H1 (cell line): ENCODE measurements around the gene PLA2G4A. TPM values are rescaled to one million over a fixed set of nuclear protein-coding genes. Genes with fewer than 3 reads are reported as not detected.

ENCODE experiments used
- CTCF ChIA-PET: fragments of 300-600 bp; sonication (Branson Sonifier 250); formaldehyde crosslinking; loops from one replicate; lab custom pipeline; 2021; ENCODE audit not compliant: partially characterized antibody; lab: Charles Lee
- POLR2A ChIA-PET: fragments of 300-600 bp; sonication (Branson Sonifier 250); formaldehyde crosslinking; loops from one replicate; lab custom pipeline; 2021; ENCODE audit warnings: inconsistent platforms; ENCODE audit not compliant: partially characterized antibody; lab: Charles Lee
- DNase-seq, 2 experiments: peaks; one replicate each; pipeline versions ENCODE4 v3.0.0 to v3.0.0-alpha.2; 2010 to 2022; ENCODE audit warnings: low spot score in 2 of 2, low read depth in 1 of 2, mixed read lengths in 1 of 2
- FAIRE-seq: peaks from 2 replicates; lab custom pipeline; 2011; peaks lifted over from hg19 to GRCh38; lab: Jason Lieb, UNC
- H2AFZ ChIP-seq: 2 replicates; pipeline ENCODE4 v1.8.1; 2012; ENCODE audit warnings: low read length, inconsistent platforms
- H2AK5ac ChIP-seq: 2 replicates; pipeline ENCODE4 v1.6.1; 2013; ENCODE audit warnings: low read depth, low read length
- H2BK120ac ChIP-seq: replicated peaks from 2 replicates; pipeline ENCODE3; 2013; ENCODE audit warnings: low read depth, low read length, inconsistent platforms
- H2BK12ac ChIP-seq: 2 replicates; pipeline ENCODE4 v1.6.1; 2013; ENCODE audit warnings: low read depth, low read length
- H2BK15ac ChIP-seq: 2 replicates; pipeline ENCODE4 v1.6.1; 2013; ENCODE audit warnings: low read length
- H2BK20ac ChIP-seq: 2 replicates; pipeline ENCODE4 v1.6.1; 2013; ENCODE audit warnings: low read length
- H2BK5ac ChIP-seq: 2 replicates; pipeline ENCODE4 v1.6.1; 2013; ENCODE audit warnings: low read depth, low read length
- H3K14ac ChIP-seq: 2 replicates; pipeline ENCODE4 v1.6.1; 2013; ENCODE audit warnings: inconsistent platforms; ENCODE audit not compliant: insufficient read length
- H3K18ac ChIP-seq: 2 replicates; pipeline ENCODE4 v1.6.1; 2013; ENCODE audit warnings: low read length; ENCODE audit errors: extremely low read depth
- H3K23ac ChIP-seq: 2 replicates; pipeline ENCODE4 v1.6.1; 2013; ENCODE audit warnings: inconsistent platforms; ENCODE audit not compliant: insufficient read length
- H3K23me2 ChIP-seq: 2 replicates; pipeline ENCODE4 v1.6.1; 2013; ENCODE audit warnings: low read depth, low read length
- H3K27ac ChIP-seq: 2 replicates; pipeline ENCODE4 v1.6.1; 2011; ENCODE audit warnings: low read depth, low read length, inconsistent platforms
- H3K27me3 ChIP-seq, 4 experiments: replicated peaks in 1 of 4; 1 replicate in 1 of 4; 2 replicates in 3 of 4; pipeline versions ENCODE4 v1.6.1 to v1.8.1; 2011 to 2013; ENCODE audit warnings: low read length in 3 of 4, mild to moderate bottlenecking in 3 of 4, inconsistent platforms in 2 of 4, mixed read lengths in 2 of 4, moderate library complexity in 1 of 4; ENCODE audit not compliant: control insufficient read depth in 3 of 4, insufficient read depth in 3 of 4; ENCODE audit errors: extremely low read depth in 1 of 4
- H3K36me3 ChIP-seq, 4 experiments: 2 replicates each; pipeline versions ENCODE4 v1.6.1 to v1.8.1; 2011 to 2013; ENCODE audit warnings: mild to moderate bottlenecking in 4 of 4, low read length in 3 of 4, moderate library complexity in 2 of 4, control low read depth in 1 of 4, inconsistent platforms in 1 of 4; ENCODE audit not compliant: insufficient read depth in 4 of 4, control insufficient read depth in 2 of 4
- H3K4ac ChIP-seq: replicated peaks from 2 replicates; pipeline ENCODE3; 2013; ENCODE audit warnings: low read length, low read depth, mixed read lengths, inconsistent platforms; ENCODE audit not compliant: insufficient read length
- H3K4me1 ChIP-seq, 4 experiments: replicated peaks in 1 of 4; 1 replicate in 1 of 4; 2 replicates in 3 of 4; pipeline versions ENCODE4 v1.6.1 to v1.8.1; 2011 to 2013; ENCODE audit warnings: low read length in 3 of 4, inconsistent platforms in 2 of 4, mixed read lengths in 1 of 4; ENCODE audit not compliant: insufficient read depth in 4 of 4, control insufficient read depth in 3 of 4
- H3K4me2 ChIP-seq, 2 experiments: 2 replicates each; pipeline versions ENCODE4 v1.6.1 to v1.8.1; 2011 to 2013; ENCODE audit warnings: low read depth in 2 of 2, low read length in 2 of 2, control low read depth in 1 of 2, inconsistent platforms in 1 of 2, mild to moderate bottlenecking in 1 of 2; ENCODE audit not compliant: insufficient read depth in 1 of 2
- H3K4me3 ChIP-seq, 4 experiments: fragments of 200-600, 300-600 bp in 1 of 4; sonication (generic), shearing (Covaris generic), sonication (Bioruptor Twin) in 1 of 4; 2 replicates each; pipeline versions ENCODE4 v1.5.1 to v1.8.1; 2011 to 2016; ENCODE audit warnings: low read length in 4 of 4, low read depth in 3 of 4, control low read depth in 2 of 4, inconsistent platforms in 2 of 4, mild to moderate bottlenecking in 2 of 4, mixed read lengths in 1 of 4, moderate library complexity in 1 of 4; ENCODE audit not compliant: insufficient read depth in 2 of 4; ENCODE audit errors: extremely low read depth in 1 of 4
- H3K56ac ChIP-seq: replicated peaks from 2 replicates; pipeline ENCODE3; 2013; ENCODE audit warnings: low read depth, mild to moderate bottlenecking, mixed read lengths, low read length, inconsistent platforms; ENCODE audit not compliant: insufficient read length
- H3K79me1 ChIP-seq: 2 replicates; pipeline ENCODE4 v1.6.1; 2013; ENCODE audit warnings: low read depth, low read length, control low read depth
- H3K79me2 ChIP-seq, 2 experiments: 2 replicates each; pipeline versions ENCODE4 v1.6.1 to v1.8.1; 2012 to 2013; ENCODE audit warnings: low read length in 2 of 2, mild to moderate bottlenecking in 2 of 2, inconsistent platforms in 1 of 2; ENCODE audit not compliant: insufficient read depth in 2 of 2, control insufficient read depth in 1 of 2
- H3K9ac ChIP-seq, 4 experiments: replicated peaks in 1 of 4; 1 replicate in 1 of 4; 2 replicates in 3 of 4; pipeline versions ENCODE4 v1.6.1 to v1.8.1; 2011 to 2013; ENCODE audit warnings: low read depth in 3 of 4, low read length in 3 of 4, control low read depth in 2 of 4, mild to moderate bottlenecking in 2 of 4, moderate library complexity in 2 of 4, inconsistent platforms in 1 of 4; ENCODE audit errors: extremely low read depth in 1 of 4
- H3K9me3 ChIP-seq, 2 experiments: 2 replicates each; pipeline versions ENCODE4 v1.6.1 to v1.8.1; 2012 to 2013; ENCODE audit warnings: mild to moderate bottlenecking in 2 of 2, moderate library complexity in 2 of 2, control low read depth in 1 of 2, inconsistent platforms in 1 of 2, low read depth in 1 of 2, low read length in 1 of 2, mixed read lengths in 1 of 2; ENCODE audit not compliant: insufficient read depth in 2 of 2
- H4K20me1 ChIP-seq, 2 experiments: replicated peaks in 1 of 2; 2 replicates each; pipeline versions ENCODE3 to v1.8.1; 2011 to 2013; ENCODE audit warnings: inconsistent platforms in 2 of 2, low read length in 2 of 2, mild to moderate bottlenecking in 1 of 2; ENCODE audit not compliant: insufficient read depth in 2 of 2, control insufficient read depth in 1 of 2
- H4K5ac ChIP-seq: 2 replicates; pipeline ENCODE4 v1.6.1; 2013; ENCODE audit warnings: low read length, low read depth, mixed read lengths, inconsistent platforms; ENCODE audit not compliant: insufficient read length
- H4K8ac ChIP-seq: 2 replicates; pipeline ENCODE4 v1.8.0; 2013; ENCODE audit warnings: mild to moderate bottlenecking, moderate library complexity, low read length, inconsistent platforms; ENCODE audit not compliant: insufficient read depth; ENCODE audit errors: extremely low read depth
- H4K91ac ChIP-seq: replicated peaks from 2 replicates; pipeline ENCODE3; 2013; ENCODE audit warnings: low read length, mixed read lengths, inconsistent platforms; ENCODE audit not compliant: insufficient read length
- KDM1A ChIP-seq: fragments of 200-600, 300-600 bp; sonication (generic); IDR thresholded peaks from 2 replicates; pipeline ENCODE4 v1.7.1; 2016; ENCODE audit warnings: mild to moderate bottlenecking, low read length, borderline replicate concordance
- RAD21 ChIP-seq, 2 experiments: IDR thresholded peaks in 1 of 2; conservative IDR thresholded peaks in 1 of 2; 2 replicates each; pipeline ENCODE4 v1.6.1; 2011; ENCODE audit warnings: low read depth in 2 of 2, low read length in 2 of 2, improper control_type of control experiment in 1 of 2, inconsistent platforms in 1 of 2, mild to moderate bottlenecking in 1 of 2, moderate library complexity in 1 of 2
- RFX5 ChIP-seq: IDR thresholded peaks from 2 replicates; pipeline ENCODE4 v1.6.1; 2011; ENCODE audit warnings: low read depth, low read length, improper control_type of control experiment, borderline replicate concordance
- WGBS, 2 experiments: shearing (Covaris generic) in 1 of 2; methylation state at CpG; one replicate each; pipeline versions ENCODE4 v1.1.6 to v1.1.7; 2013 to 2015; ENCODE audit warnings: low lambda C conversion rate in 2 of 2, mixed read lengths in 2 of 2, inconsistent platforms in 1 of 2, low coverage in 1 of 2, missing lambda C conversion rate in 1 of 2; ENCODE audit not compliant: insufficient replicate concordance in 2 of 2, insufficient coverage in 1 of 2, insufficient read length in 1 of 2; ENCODE audit errors: extremely low coverage in 1 of 2, missing lambda C conversion rate in 1 of 2; 5-methylcytosine and 5-hydroxymethylcytosine counted together
- polyA plus RNA-seq, 7 experiments: library from polyadenylated mRNA; depleted of rRNA in 3 of 7; stranded (reverse) in 5 of 7; unstranded in 2 of 7; fragments of >200 nt in 5 of 7; fragments of 200-250 nt in 2 of 7; gene quantifications; 1 replicate in 5 of 7; 2 replicates in 1 of 7; 4 replicates in 1 of 7; pipeline versions ENCODE4 v1.2.1 to v1.2.3, GENCODE V29; 2011 to 2013; ENCODE audit warnings: missing spikeins in 2 of 7, mixed read lengths in 2 of 7
- total RNA-seq: library from RNA; stranded (reverse); fragmentation: NEBNext Ultra II Directional; extraction: Animal tissue kit (Norgen Biotek cat#: 25700); gene quantifications from 2 replicates; pipeline ENCODE4 v1.2.1, GENCODE V29; 2021

PLA2G4A gene
- total and polyA plus RNA-seq, 2 of the 8 experiments (the other 6 are each of a cell fraction or from before 2014, with no cell fraction given): 0.63 to 1.4 TPM

DNA sequence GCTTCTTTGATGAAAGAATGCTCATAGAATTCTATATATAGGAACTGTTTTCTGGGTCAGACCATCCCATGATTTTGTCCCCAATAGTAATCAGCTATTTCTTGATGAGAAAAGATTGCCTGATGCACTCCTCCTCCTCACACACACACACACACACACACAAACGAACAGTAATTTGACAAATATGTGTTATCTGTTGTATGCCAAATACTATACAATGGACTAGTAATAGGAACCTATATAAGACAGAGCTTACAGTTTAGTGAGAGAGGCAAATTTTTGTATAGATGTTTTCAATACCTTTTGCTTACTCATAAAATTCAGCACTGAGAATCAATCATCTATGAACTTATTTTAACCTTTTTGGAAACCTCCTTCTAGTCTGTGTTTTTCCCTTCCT, 76.8 kb downstream of the PLA2G4A start:
- no peak overlapping the region for H2BK120ac ChIP-seq
- H2AK5ac ChIP-seq: no peak overlapping the region
- no peak overlapping the region for H3K18ac ChIP-seq
- H2BK5ac ChIP-seq: no peak overlapping the region
- no peak overlapping the region for H4K5ac ChIP-seq
- no peaks in the 10 kb centered on the region for H3K23me2 ChIP-seq
- no peaks in the 10 kb centered on the region for H3K36me3 ChIP-seq
- no peak overlapping the region for H4K8ac ChIP-seq
- H3K4me3 ChIP-seq: no peak overlapping the region
- H3K9me3 ChIP-seq: no peaks in the 10 kb centered on the region
- no peak overlapping the region for H3K23ac ChIP-seq
- no peak overlapping the region for H3K4me2 ChIP-seq
- H3K27me3 ChIP-seq: no peaks in the 10 kb centered on the region
- no peak overlapping the region for H3K56ac ChIP-seq
- H3K14ac ChIP-seq: no peak overlapping the region
- 92% methylated on average over 1 of the region's 1 CpG; no CpG with 5 or more reads in 1 of the 2 experiments for WGBS, 2 experiments
- H3K9ac ChIP-seq: no peak overlapping the region
- no peak overlapping the region for H2BK20ac ChIP-seq
- ChIA-PET CTCF (interaction anchor here (1.2 to 2.9 kb wide), 4 partner anchors 13 to 300 kb away, joined by 3 to 12 read pairs (median 4); no protein-coding TSS in a partner anchor), POLR2A (no interaction called here)
- no peak overlapping the region for H2BK12ac ChIP-seq
- no peaks in the 10 kb centered on the region for H3K4me1 ChIP-seq
- H2BK15ac ChIP-seq: no peak overlapping the region
- no peak for FAIRE-seq
- no peaks in the 10 kb centered on the region for H3K79me1 ChIP-seq
- no peaks in the 10 kb centered on the region for H3K79me2 ChIP-seq
- H4K20me1 ChIP-seq: no peaks in the 10 kb centered on the region
- no peak for DNase-seq
- H3K27ac ChIP-seq: no peak overlapping the region
- H2AFZ ChIP-seq: no peak overlapping the region
- H3K4ac ChIP-seq: no peak overlapping the region
- no peak overlapping the region for H4K91ac ChIP-seq
- TF ChIP-seq RFX5 (no peak), KDM1A (no peak), RAD21 (IDR thresholded peaks at IDR 0.05 in 1 of 2, conservative IDR thresholded peaks at IDR 0.05 in 1 of 2; ENCODE audit: low read depth in 2 of 2, low read length in 2 of 2) (no peak)
